ENCODE measurements around the gene SRRT. TPM values are rescaled to one million over a fixed set of nuclear protein-coding genes. Genes with fewer than 3 reads are reported as not detected.

SRRT gene
- total RNA-seq, 2 experiments from 2014 or later = 262 to 280 TPM

- H3K27ac Mint-ChIP-seq = peak overlapping the region; percentile 83
- peaks cover 7% of the 10 kb centered on the region for H3K27me3 Mint-ChIP-seq
- POLR2A ChIA-PET = interaction anchor here (0.6 to 1.6 kb wide), 3 partner anchors 8 to 14 kb away, joined by 3 to 8 read pairs (median 3); partner anchors contain the start of gene SRRT
- DNase-seq = no peak
- peaks cover 61% of the 10 kb centered on the region for H3K36me3 Mint-ChIP-seq (ENCODE audit: low read depth)
- H3K4me3 Mint-ChIP-seq = peak overlapping the region; percentile 52
- H3K4me1 Mint-ChIP-seq = peaks cover 59% of the 10 kb centered on the region
- H3K9me3 Mint-ChIP-seq = no peaks in the 10 kb centered on the region
- CTCF ChIA-PET = interaction anchor here (0.6 to 3.4 kb wide), 7 partner anchors 8 to 299 kb away, joined by 3 to 23 read pairs (median 4); partner anchors contain the start of genes POP7 and SRRT
Observed at GRCh38 chr7:100886142-100886935, 11.4 kb downstream of the SRRT start.

GRCh38 chr7:100886936-100887515 lies 12.1 kb downstream of the SRRT start:
- H3K36me3 Mint-ChIP-seq (ENCODE audit: low read depth) = peaks cover 57% of the 10 kb centered on the region
- POLR2A ChIA-PET = interaction anchor here (1.0 to 1.6 kb wide), 3 partner anchors 9 to 12 kb away, joined by 3 to 8 read pairs (median 5); partner anchors contain the start of gene SRRT

DNA sequence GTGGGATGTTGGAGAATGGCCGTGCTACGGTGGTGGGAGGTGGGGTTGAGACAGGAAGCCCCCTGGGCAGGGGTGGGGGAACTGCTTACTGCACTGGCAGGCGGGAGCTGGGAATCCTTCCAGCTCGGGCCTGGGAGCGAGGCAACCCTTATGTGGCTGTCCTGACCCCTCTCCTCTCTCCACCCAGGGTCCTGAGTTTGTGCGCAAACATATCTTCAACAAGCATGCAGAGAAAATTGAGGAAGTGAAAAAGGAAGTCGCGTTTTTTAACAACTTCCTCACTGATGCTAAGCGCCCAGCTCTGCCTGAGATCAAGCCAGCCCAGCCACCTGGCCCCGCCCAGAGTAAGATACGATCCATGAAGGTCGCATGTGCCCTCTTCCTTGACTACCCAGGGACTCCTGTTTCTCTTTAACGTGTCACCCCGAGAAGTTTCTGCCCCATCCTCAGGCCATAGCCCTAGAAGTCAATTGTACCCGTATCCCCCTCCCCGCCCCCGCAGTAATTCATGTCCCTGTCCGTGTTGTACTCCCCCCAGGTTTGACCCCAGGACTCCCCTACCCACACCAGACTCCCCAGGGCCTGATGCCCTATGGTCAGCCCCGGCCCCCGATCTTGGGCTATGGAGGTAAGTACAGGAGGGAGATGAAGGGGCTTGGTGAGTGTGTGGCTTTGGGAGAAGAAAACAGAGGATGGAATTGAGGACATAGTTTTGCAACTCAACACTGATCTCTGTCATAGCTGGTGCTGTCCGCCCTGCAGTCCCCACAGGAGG lies 12.8 kb downstream of the SRRT start:
- peaks cover 20% of the 10 kb centered on the region for H3K27me3 Mint-ChIP-seq
- POLR2A ChIA-PET = interaction anchor here (1.0 to 1.3 kb wide), 2 partner anchors 10 to 13 kb away, joined by 3 to 5 read pairs; partner anchors contain the start of gene SRRT
- H3K36me3 Mint-ChIP-seq (ENCODE audit: low read depth) = peaks cover 53% of the 10 kb centered on the region
- no peaks in the 10 kb centered on the region for H3K9me3 Mint-ChIP-seq
- DNase-seq = peak; percentile 78
- peak overlapping the region; percentile 72 for H3K4me3 Mint-ChIP-seq
- CTCF ChIA-PET = interaction anchor here (0.6 to 3.4 kb wide), 9 partner anchors 9 to 305 kb away, joined by 3 to 23 read pairs (median 3); partner anchors contain the start of genes SRRT and TRIM56
- peak overlapping the region; percentile 94 for H3K27ac Mint-ChIP-seq
- peaks cover 65% of the 10 kb centered on the region for H3K4me1 Mint-ChIP-seq

More at GRCh38 chr7:100886936-100887515, 12.1 kb downstream of the SRRT start:
- no peaks in the 10 kb centered on the region for H3K9me3 Mint-ChIP-seq
- DNase-seq = peak; percentile 27
- CTCF ChIA-PET = interaction anchor here (0.6 to 3.4 kb wide), 7 partner anchors 9 to 306 kb away, joined by 3 to 23 read pairs (median 4); partner anchors contain the start of genes SRRT and TRIM56
- peak overlapping the region; percentile 94 for H3K27ac Mint-ChIP-seq
- peaks cover 62% of the 10 kb centered on the region for H3K4me1 Mint-ChIP-seq
- H3K4me3 Mint-ChIP-seq = peak overlapping the region; percentile 72
- peaks cover 13% of the 10 kb centered on the region for H3K27me3 Mint-ChIP-seq

GRCh38 chr7:100888291-100888987 lies 13.5 kb downstream of the SRRT start:
- no peak for DNase-seq
- Mint-ChIP-seq H3K27me3 (peaks cover 24% of the 10 kb centered on the region), H3K4me3 (peak overlapping the region; percentile 72), H3K27ac (peak overlapping the region; percentile 94), H3K4me1 (peaks cover 59% of the 10 kb centered on the region), H3K9me3 (no peaks in the 10 kb centered on the region), H3K36me3 (ENCODE audit: low read depth) (peaks cover 47% of the 10 kb centered on the region)
- ChIA-PET POLR2A (interaction anchor here (1.3 kb wide), 1 partner anchor 13 kb away, joined by 5 read pairs; the partner anchor contains the start of gene SRRT), CTCF (interaction anchor here (0.6 to 3.4 kb wide), 8 partner anchors 10 to 1560 kb away, joined by 3 to 23 read pairs (median 3); partner anchors contain the start of genes SRRT and TRIM56)

GRCh38 chr7:100888988-100889750 lies 14.3 kb downstream of the SRRT start, which contains the start of gene UFSP1:
Gene UFSP1, minus strand, starts transcription at chr7:100889715. Its CDS starts 444 bp downstream, at chr7:100889271.
- DNase-seq = no peak
- ChIA-PET POLR2A (interaction anchor here (0.9 kb wide), 1 partner anchor 14 kb away, joined by 18 read pairs; the partner anchor contains the start of gene SRRT), CTCF (interaction anchor here (0.6 to 3.4 kb wide), 10 partner anchors 10 to 1560 kb away, joined by 3 to 23 read pairs (median 3); partner anchors contain the start of gene SRRT)
- no peaks in the 10 kb centered on the region for H3K9me3 Mint-ChIP-seq
- peaks cover 54% of the 10 kb centered on the region for H3K4me1 Mint-ChIP-seq
- H3K27me3 Mint-ChIP-seq = peaks cover 26% of the 10 kb centered on the region
- peaks cover 43% of the 10 kb centered on the region for H3K36me3 Mint-ChIP-seq (ENCODE audit: low read depth)
- H3K4me3 Mint-ChIP-seq = peak within 1 kb of the TSS; percentile 72
- peak within 1 kb of the TSS; percentile 94 for H3K27ac Mint-ChIP-seq

- DNase-seq = no peak
- Mint-ChIP-seq H3K4me1 (peaks cover 45% of the 10 kb centered on the region), H3K36me3 (ENCODE audit: low read depth) (peaks cover 28% of the 10 kb centered on the region), H3K27ac (peak overlapping the region; percentile 54), H3K4me3 (peak overlapping the region; percentile 72), H3K9me3 (no peaks in the 10 kb centered on the region), H3K27me3 (peaks cover 29% of the 10 kb centered on the region)
- ChIA-PET CTCF (interaction anchor here (0.6 to 1.2 kb wide), 3 partner anchors 13 to 187 kb away, joined by 3 to 4 read pairs (median 3); partner anchors contain the start of gene SRRT), POLR2A (no interaction called here)
Observed at GRCh38 chr7:100890653-100891567, 16.0 kb downstream of the SRRT start.

GRCh38 chr7:100891568-100892247 lies 16.8 kb downstream of the SRRT start:
- ChIA-PET POLR2A (no interaction called here), CTCF (interaction anchor here (0.6 to 1.2 kb wide), 2 partner anchors 13 to 186 kb away, joined by 3 read pairs; no protein-coding TSS in a partner anchor)
- peaks cover 21% of the 10 kb centered on the region for H3K36me3 Mint-ChIP-seq (ENCODE audit: low read depth)
- H3K27ac Mint-ChIP-seq = no peak overlapping the region
- DNase-seq = no peak
- peaks cover 47% of the 10 kb centered on the region for H3K4me1 Mint-ChIP-seq
- peak overlapping the region; percentile 41 for H3K4me3 Mint-ChIP-seq
- no peaks in the 10 kb centered on the region for H3K9me3 Mint-ChIP-seq
- H3K27me3 Mint-ChIP-seq = peaks cover 35% of the 10 kb centered on the region

- H3K36me3 Mint-ChIP-seq (ENCODE audit: low read depth) = peaks cover 11% of the 10 kb centered on the region
- no peaks in the 10 kb centered on the region for H3K9me3 Mint-ChIP-seq
- peak overlapping the region; percentile 13 for H3K27ac Mint-ChIP-seq
- peaks cover 40% of the 10 kb centered on the region for H3K27me3 Mint-ChIP-seq
- no peak for DNase-seq
- H3K4me3 Mint-ChIP-seq = no peak overlapping the region
- H3K4me1 Mint-ChIP-seq = peaks cover 39% of the 10 kb centered on the region
- CTCF ChIA-PET = no interaction called here
- POLR2A ChIA-PET = no interaction called here
Observed at GRCh38 chr7:100892364-100893317, 17.7 kb downstream of the SRRT start.

- H3K9me3 Mint-ChIP-seq = no peaks in the 10 kb centered on the region
- H3K27me3 Mint-ChIP-seq = peaks cover 48% of the 10 kb centered on the region
- ChIA-PET CTCF (interaction anchor here (0.6 kb wide), 2 partner anchors 121 to 181 kb away, joined by 3 to 6 read pairs; no protein-coding TSS in a partner anchor), POLR2A (no interaction called here)
- no peak overlapping the region for H3K4me3 Mint-ChIP-seq
- no peak for DNase-seq
- no peak overlapping the region for H3K27ac Mint-ChIP-seq
- H3K36me3 Mint-ChIP-seq (ENCODE audit: low read depth) = peaks cover 4% of the 10 kb centered on the region
- H3K4me1 Mint-ChIP-seq = peaks cover 32% of the 10 kb centered on the region
Observed at GRCh38 chr7:100893318-100893895, 18.5 kb downstream of the SRRT start.
